A549 (cell line): ENCODE data around the gene HSD17B10.

Source experiments
- CBX2 ChIP-seq: fragments of 200-600 bp; sonication (generic); IDR thresholded peaks from 2 replicates; pipeline ENCODE4 v1.6.1; 2016; ENCODE audit warnings: low read depth, mild to moderate bottlenecking, borderline replicate concordance
- CTCF ChIP-seq: fragments of >200 bp; sonication (Bioruptor Twin); formaldehyde crosslinking; IDR thresholded peaks from 3 replicates; pipeline ENCODE4 v1.5.1; 2016
- ELK1 ChIP-seq: fragments of 150-350 bp; IDR thresholded peaks from 2 replicates; pipeline ENCODE4 v1.6.1; 2014; ENCODE audit warnings: low read depth, mild to moderate bottlenecking, low read length
- EP300 ChIP-seq, 2 experiments: fragments of >200 bp; sonication (Bioruptor Twin); formaldehyde crosslinking; IDR thresholded peaks; 2 replicates in 1 of 2; 3 replicates in 1 of 2; pipeline ENCODE4 v1.6.1; 2016 to 2017
- HOXA7 ChIP-seq: fragments of 250-450 bp; sonication (Bioruptor Pico); IDR thresholded peaks from 2 replicates; pipeline ENCODE4 v1.5.0; 2020; ENCODE audit warnings: mild to moderate bottlenecking, moderate library complexity
- NPAS2 ChIP-seq: fragments of 250-450 bp; sonication (Bioruptor Pico); IDR thresholded peaks from 2 replicates; pipeline ENCODE4 v1.8.0; 2022; ENCODE audit warnings: mild to moderate bottlenecking, moderate library complexity, borderline replicate concordance
- POLR2A ChIP-seq: IDR thresholded peaks from 2 replicates; pipeline ENCODE4 v1.6.1; 2012; ENCODE audit warnings: mild to moderate bottlenecking, low read length
- REST ChIP-seq: fragments of 200-600 bp; sonication (generic); IDR thresholded peaks from 2 replicates; pipeline ENCODE4 v1.6.1; 2016; ENCODE audit warnings: antibody characterized with exemption, mild to moderate bottlenecking, moderate library complexity
- RNF2 ChIP-seq: fragments of 200-600 bp; sonication (generic); IDR thresholded peaks from 2 replicates; pipeline ENCODE4 v1.6.1; 2016; ENCODE audit warnings: low read depth, mild to moderate bottlenecking, antibody characterized with exemption, moderate library complexity, borderline replicate concordance
- SMC3 ChIP-seq: fragments of >200 bp; sonication (Bioruptor Twin); formaldehyde crosslinking; IDR thresholded peaks from 3 replicates; pipeline ENCODE4 v1.6.1; 2018; ENCODE audit warnings: inconsistent platforms
- ZFP36 ChIP-seq: fragments of 450-650 bp; IDR thresholded peaks from 2 replicates; pipeline ENCODE4 v1.6.1; 2014; ENCODE audit warnings: borderline replicate concordance; ENCODE audit not compliant: partially characterized antibody

- TF ChIP-seq POLR2A (no peak), CTCF (no peak), ELK1 (no peak), REST (no peak), HOXA7 (CRISPR knock-in tag) (no peak), RNF2 (no peak), CBX2 (no peak), EP300 (IDR thresholded peaks at IDR 0.05) (no peak), NPAS2 (CRISPR knock-in tag) (no peak), ZFP36 (no peak), SMC3 (no peak)
Measured at GRCh38 chrX:53476371-53476770, 42.2 kb upstream of the HSD17B10 start.
